ENCODE results near the gene CDKL2. TPM values are rescaled to one million over a fixed set of nuclear protein-coding genes. Genes with fewer than 3 reads are reported as not detected.

CDKL2 gene
- total RNA-seq, 1 donor from 2014 or later: 2.9 TPM

DNA sequence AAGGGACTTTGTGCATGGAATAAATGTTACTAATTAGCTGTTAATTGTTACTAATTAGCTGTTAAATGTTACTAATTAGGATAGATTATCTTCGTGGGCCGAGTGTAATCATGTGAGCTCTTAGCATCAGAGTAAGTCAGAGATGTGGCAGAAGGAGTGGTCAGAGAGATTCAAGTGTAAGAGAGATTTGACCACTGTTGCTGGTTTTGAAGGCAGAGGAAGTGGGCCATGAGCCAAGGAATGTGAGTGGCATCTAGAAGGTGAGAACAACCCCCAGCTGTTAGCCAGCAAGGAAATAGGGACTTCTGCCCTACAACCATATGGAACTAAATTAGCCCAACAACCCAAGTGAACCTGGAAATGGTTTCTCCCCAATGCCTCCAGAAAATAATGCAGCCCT is 46.3 kb downstream of the CDKL2 start:
- Histone ChIP-seq H3K4me2 (no peak overlapping the region), H3K27ac (no peak overlapping the region), H3K79me2 (ENCODE audit: low read depth) (no peaks in the 10 kb centered on the region), H3K9me3 (ENCODE audit: low read depth) (no peaks in the 10 kb centered on the region), H3K4me1 (no peaks in the 10 kb centered on the region), H4K20me1 (ENCODE audit: low read depth) (no peaks in the 10 kb centered on the region), H3F3A (ENCODE audit: low read depth) (no peaks in the 10 kb centered on the region), H3K27me3 (no peaks in the 10 kb centered on the region), H2AFZ (replicated peaks) (no peak overlapping the region), H3K9ac (no peak overlapping the region), H3K36me3 (no peaks in the 10 kb centered on the region), H3K4me3 (no peak overlapping the region)
- H3K27ac Mint-ChIP-seq: no peak overlapping the region
- peaks cover 9% of the 10 kb centered on the region for H3K9me3 Mint-ChIP-seq
- H3K4me3 Mint-ChIP-seq: no peak overlapping the region
- H3K36me3 Mint-ChIP-seq: no peaks in the 10 kb centered on the region
- no peak for TF ChIP-seq EZH2phosphoT487 (IDR thresholded peaks at IDR 0.05)
- TF ChIP-seq, protein P1, sequence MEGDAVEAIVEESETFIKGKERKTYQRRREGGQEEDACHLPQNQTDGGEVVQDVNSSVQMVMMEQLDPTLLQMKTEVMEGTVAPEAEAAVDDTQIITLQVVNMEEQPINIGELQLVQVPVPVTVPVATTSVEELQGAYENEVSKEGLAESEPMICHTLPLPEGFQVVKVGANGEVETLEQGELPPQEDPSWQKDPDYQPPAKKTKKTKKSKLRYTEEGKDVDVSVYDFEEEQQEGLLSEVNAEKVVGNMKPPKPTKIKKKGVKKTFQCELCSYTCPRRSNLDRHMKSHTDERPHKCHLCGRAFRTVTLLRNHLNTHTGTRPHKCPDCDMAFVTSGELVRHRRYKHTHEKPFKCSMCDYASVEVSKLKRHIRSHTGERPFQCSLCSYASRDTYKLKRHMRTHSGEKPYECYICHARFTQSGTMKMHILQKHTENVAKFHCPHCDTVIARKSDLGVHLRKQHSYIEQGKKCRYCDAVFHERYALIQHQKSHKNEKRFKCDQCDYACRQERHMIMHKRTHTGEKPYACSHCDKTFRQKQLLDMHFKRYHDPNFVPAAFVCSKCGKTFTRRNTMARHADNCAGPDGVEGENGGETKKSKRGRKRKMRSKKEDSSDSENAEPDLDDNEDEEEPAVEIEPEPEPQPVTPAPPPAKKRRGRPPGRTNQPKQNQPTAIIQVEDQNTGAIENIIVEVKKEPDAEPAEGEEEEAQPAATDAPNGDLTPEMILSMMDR (IDR thresholded peaks at IDR 0.05): no peak
- H3K27me3 Mint-ChIP-seq (ENCODE audit: insufficient read depth, low read depth): peaks cover 2% of the 10 kb centered on the region
- no peak for DNase-seq (ENCODE audit: low spot score)
- H3K4me1 Mint-ChIP-seq: no peaks in the 10 kb centered on the region

DNA sequence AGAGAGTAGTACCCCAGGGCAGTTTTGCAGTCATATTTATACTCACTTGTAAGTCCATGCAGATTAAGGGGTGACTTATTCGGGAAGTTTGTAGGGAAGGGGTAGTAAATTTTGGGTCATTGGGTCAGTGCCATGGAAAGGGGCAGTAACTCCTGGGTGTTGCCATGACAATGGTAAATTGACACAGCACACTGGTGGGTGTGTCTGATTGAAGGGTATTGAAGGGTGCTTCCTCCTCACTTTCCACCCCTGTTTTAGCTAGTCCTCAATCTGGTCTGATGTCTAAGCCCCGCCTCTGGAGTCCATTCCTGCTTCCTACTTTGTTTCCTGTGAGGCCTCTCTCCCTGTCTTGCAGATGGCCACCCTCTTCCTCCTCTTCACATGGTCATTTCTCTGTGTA is 62.6 kb downstream of the CDKL2 start:
- H3K4me1 ChIP-seq: no peaks in the 10 kb centered on the region
- H3K9ac ChIP-seq: no peak overlapping the region
- TF ChIP-seq EZH2 (IDR thresholded peaks at IDR 0.05): no peak
- TF ChIP-seq, protein P1 (IDR thresholded peaks at IDR 0.05): no peak
- no peak for TF ChIP-seq EZH2phosphoT487 (IDR thresholded peaks at IDR 0.05)
- H3K27ac ChIP-seq: no peak overlapping the region
- Mint-ChIP-seq H3K36me3 (no peaks in the 10 kb centered on the region), H3K27me3 (ENCODE audit: insufficient read depth, low read depth) (peaks cover 4% of the 10 kb centered on the region), H3K9me3 (peaks cover 5% of the 10 kb centered on the region), H3K4me3 (no peak overlapping the region), H3K27ac (no peak overlapping the region), H3K4me1 (no peaks in the 10 kb centered on the region)
- H3F3A ChIP-seq (ENCODE audit: low read depth): no peaks in the 10 kb centered on the region
- H4K20me1 ChIP-seq (ENCODE audit: low read depth): no peaks in the 10 kb centered on the region
- no peak for DNase-seq (ENCODE audit: low spot score)
- no peaks in the 10 kb centered on the region for H3K36me3 ChIP-seq
- H2AFZ ChIP-seq (replicated peaks): no peak overlapping the region
- no peak overlapping the region for H3K4me3 ChIP-seq
- H3K4me2 ChIP-seq: no peak overlapping the region
- H3K79me2 ChIP-seq (ENCODE audit: low read depth): no peaks in the 10 kb centered on the region
- no peaks in the 10 kb centered on the region for H3K9me3 ChIP-seq (ENCODE audit: low read depth)
- peaks cover 9% of the 10 kb centered on the region for H3K27me3 ChIP-seq

GRCh38 chr4:75566911-75567310 is 63.4 kb downstream of the CDKL2 start:
- H3K4me2 ChIP-seq: no peak overlapping the region
- Mint-ChIP-seq H3K4me1 (peaks cover 2% of the 10 kb centered on the region), H3K27me3 (ENCODE audit: insufficient read depth, low read depth) (peaks cover 4% of the 10 kb centered on the region), H3K36me3 (no peaks in the 10 kb centered on the region), H3K9me3 (peaks cover 5% of the 10 kb centered on the region), H3K27ac (no peak overlapping the region), H3K4me3 (no peak overlapping the region)
- H3K27ac ChIP-seq: no peak overlapping the region
- no peak for DNase-seq (ENCODE audit: low spot score)
- H3K9ac ChIP-seq: no peak overlapping the region
- no peaks in the 10 kb centered on the region for H3F3A ChIP-seq (ENCODE audit: low read depth)
- H3K4me3 ChIP-seq: no peak overlapping the region
- H3K9me3 ChIP-seq (ENCODE audit: low read depth): no peaks in the 10 kb centered on the region
- no peaks in the 10 kb centered on the region for H3K36me3 ChIP-seq
- H3K4me1 ChIP-seq: no peaks in the 10 kb centered on the region
- H3K79me2 ChIP-seq (ENCODE audit: low read depth): no peaks in the 10 kb centered on the region
- H2AFZ ChIP-seq (replicated peaks): no peak overlapping the region
- TF ChIP-seq EZH2phosphoT487 (IDR thresholded peaks at IDR 0.05): no peak
- H3K27me3 ChIP-seq: peaks cover under 1% of the 10 kb centered on the region
- no peaks in the 10 kb centered on the region for H4K20me1 ChIP-seq (ENCODE audit: low read depth)

- Mint-ChIP-seq H3K4me3 (no peak overlapping the region), H3K4me1 (peaks cover 4% of the 10 kb centered on the region), H3K36me3 (no peaks in the 10 kb centered on the region), H3K27me3 (ENCODE audit: insufficient read depth, low read depth) (peaks cover 5% of the 10 kb centered on the region), H3K27ac (no peak overlapping the region), H3K9me3 (peaks cover 5% of the 10 kb centered on the region)
- Histone ChIP-seq H3K4me1 (no peaks in the 10 kb centered on the region), H3K27ac (no peak overlapping the region), H3F3A (ENCODE audit: low read depth) (no peaks in the 10 kb centered on the region), H3K79me2 (ENCODE audit: low read depth) (no peaks in the 10 kb centered on the region), H3K27me3 (no peaks in the 10 kb centered on the region), H3K9me3 (ENCODE audit: low read depth) (no peaks in the 10 kb centered on the region), H2AFZ (replicated peaks) (no peak overlapping the region), H3K9ac (no peak overlapping the region), H3K36me3 (no peaks in the 10 kb centered on the region), H3K4me3 (no peak overlapping the region), H4K20me1 (ENCODE audit: low read depth) (no peaks in the 10 kb centered on the region), H3K4me2 (no peak overlapping the region)
- no peak for DNase-seq (ENCODE audit: low spot score)
- no peak for TF ChIP-seq EZH2 (IDR thresholded peaks at IDR 0.05)
- TF ChIP-seq, protein P1 (IDR thresholded peaks at IDR 0.05): no peak
- no peak for TF ChIP-seq EZH2phosphoT487 (IDR thresholded peaks at IDR 0.05)
Observed at GRCh38 chr4:75565481-75565880, 64.8 kb downstream of the CDKL2 start.
